Stromal cell of bone marrow (primary cell): Measurements from ENCODE around the gene RNF11.

Experiments
- DNase-seq: peaks from one replicate; pipeline ENCODE4 v3.0.0-alpha.2; 2012; ENCODE audit warnings: low read depth

The RNF11 gene

DNA sequence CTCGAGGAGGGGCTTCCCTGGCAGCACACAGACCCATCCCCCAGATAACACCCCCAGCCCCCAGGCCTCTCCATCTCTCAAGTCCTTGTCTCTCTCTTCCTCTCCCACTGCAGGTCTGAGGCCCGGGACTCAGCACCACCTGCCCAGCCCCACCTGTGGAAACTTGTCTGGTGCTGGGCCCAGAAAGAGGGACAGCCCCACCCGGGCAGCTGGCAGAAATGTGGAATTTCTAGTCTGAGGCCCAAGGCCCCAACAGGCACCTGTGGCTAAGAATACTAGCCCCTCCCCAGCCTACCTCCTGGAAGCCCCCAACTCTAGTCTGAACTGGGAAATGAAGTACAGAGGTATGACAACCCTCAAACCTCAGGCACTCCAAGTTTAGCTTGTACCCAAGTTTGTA is 78.9 kb downstream of the RNF11 start:
- DNase-seq = no peak

- no peak for DNase-seq
Measured at GRCh38 chr1:51316113-51316845, 80.2 kb downstream of the RNF11 start.

DNA sequence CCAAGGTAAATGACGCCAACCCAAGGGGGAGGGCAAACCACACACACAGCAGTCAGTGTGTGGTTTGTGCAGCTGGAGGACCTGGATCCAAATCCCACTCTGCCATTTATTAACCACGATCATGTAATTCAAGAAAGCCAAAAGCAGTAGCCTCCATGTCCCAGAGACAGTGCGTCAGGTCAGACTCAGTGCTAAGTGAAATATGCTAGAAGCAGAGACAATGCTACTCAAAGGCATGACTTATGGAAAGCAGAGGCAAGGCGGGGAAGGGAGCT is 80.7 kb downstream of the RNF11 start:
- DNase-seq = no peak

DNA sequence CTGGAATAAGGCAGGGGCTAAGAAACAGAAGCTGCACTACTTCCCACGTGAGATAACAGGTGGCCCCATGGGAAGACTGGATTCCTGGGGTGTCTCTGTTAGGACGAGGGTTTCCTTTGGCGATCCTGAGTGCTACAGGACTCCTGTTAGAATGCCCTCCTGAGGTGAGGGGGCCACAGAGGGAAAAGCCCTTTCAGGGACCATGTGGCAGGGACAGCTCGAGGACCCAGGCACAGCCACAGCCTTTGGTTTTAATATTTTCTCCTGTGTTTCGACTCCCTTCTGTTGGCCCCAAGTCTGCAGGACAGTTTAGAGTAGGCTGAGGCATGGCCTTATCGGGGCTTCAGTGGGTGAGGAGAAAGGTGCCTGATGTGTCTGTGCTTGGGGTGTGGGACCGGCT is 81.7 kb downstream of the RNF11 start:
- DNase-seq = no peak

DNA sequence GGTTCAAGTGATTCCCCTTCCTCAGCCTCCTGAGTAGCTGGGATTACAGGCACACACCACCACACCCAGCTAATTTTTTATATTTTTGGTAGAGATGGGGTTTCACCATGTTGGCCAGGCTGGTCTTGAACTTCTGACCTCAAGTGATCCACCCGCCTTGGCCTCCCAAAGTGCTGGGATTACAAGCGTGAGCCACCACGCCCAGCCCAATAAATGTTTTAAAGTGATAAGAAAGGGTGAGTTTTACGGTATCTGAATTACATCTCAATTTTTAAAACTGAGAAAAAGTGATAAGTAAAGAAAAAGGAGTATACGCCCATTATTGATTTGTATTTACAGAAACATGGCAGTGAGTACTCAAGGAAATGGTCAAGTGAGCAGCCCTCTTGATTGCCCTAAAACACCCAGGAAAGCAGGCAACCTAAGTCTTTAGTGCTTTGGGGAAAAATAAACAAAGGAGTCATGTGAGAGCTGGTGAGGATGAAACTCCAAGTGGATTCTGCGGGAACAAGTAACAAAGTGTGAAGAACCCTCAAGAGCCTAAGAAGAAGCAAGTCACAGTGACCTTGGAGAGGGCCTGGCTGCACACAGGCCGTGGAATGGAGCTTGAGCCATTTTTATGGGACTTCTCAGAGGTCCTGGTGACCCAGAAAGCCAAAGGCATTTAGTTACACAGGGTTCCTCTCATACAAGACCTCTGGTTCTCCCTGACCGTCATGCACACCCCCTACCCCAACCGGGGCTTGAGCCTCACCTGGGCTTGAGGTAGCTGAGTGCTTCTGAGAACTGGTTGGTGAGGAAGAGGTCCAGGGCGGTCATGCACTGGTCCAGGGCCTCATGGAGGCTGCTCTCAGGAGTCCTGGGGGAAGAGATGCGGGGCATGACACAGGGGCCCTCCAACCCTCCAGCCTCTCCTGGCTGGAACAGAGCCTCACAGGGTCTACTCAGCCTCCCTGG is 85.2 kb downstream of the RNF11 start:
- DNase-seq = no peak

GRCh38 chr1:51321924-51322280 is 85.8 kb downstream of the RNF11 start:
- no peak for DNase-seq

GRCh38 chr1:51322417-51323101 is 86.5 kb downstream of the RNF11 start:
- DNase-seq = no peak
